Pancreas (tissue), 10 donors: ENCODE measurements around the gene ILKAP. TPM values are rescaled to one million over a fixed set of nuclear protein-coding genes. Genes with fewer than 3 reads are reported as not detected.

Source experiments
- ATAC-seq, 4 donors: fragments of 200-7000 bp; cut with Tn5 transposase; one replicate each; pipeline versions ENCODE4 v1.8.0 to v1.9.1; 2020; ENCODE audit warnings: mild to moderate bottlenecking in 4 of 4, moderate library complexity in 4 of 4
- DNase-seq, 6 donors: peaks; one replicate each; pipeline ENCODE4 v3.0.0-alpha.2; 2020
- FAIRE-seq: peaks from 2 replicates; lab custom pipeline; 2012; peaks lifted over from hg19 to GRCh38; lab: Jason Lieb, UNC
- H3K27ac ChIP-seq, 4 donors: fragments of 200-600 bp; sonication (generic); 1 replicate in 3 of 4; 2 replicates in 1 of 4; pipeline versions ENCODE4 v1.5.0 to v1.8.0; 2020
- H3K27me3 ChIP-seq, 4 donors: fragments of 200-600 bp; one replicate each; pipeline ENCODE4 v1.8.0; 2021
- H3K36me3 ChIP-seq, 3 donors: fragments of 200-600 bp; sonication (generic) in 1 of 3; one replicate each; pipeline versions ENCODE4 v1.5.0 to v1.8.0; 2020 to 2021
- H3K4me1 ChIP-seq, 3 donors: fragments of 200-600 bp; one replicate each; pipeline ENCODE4 v1.8.0; 2021
- H3K4me3 ChIP-seq, 4 donors: fragments of 200-600 bp; sonication (generic) in 2 of 4; one replicate each; pipeline versions ENCODE4 v1.5.0 to v1.8.0; 2020 to 2021
- H3K9me3 ChIP-seq, 4 donors: fragments of 200-600 bp; one replicate each; pipeline ENCODE4 v1.8.0; 2021
- WGBS, 2 donors: extraction: QIAGEN DNeasy Blood & Tissue Kit; methylation state at CpG; one replicate each; pipeline ENCODE4 v1.1.7; 2013; 5-methylcytosine and 5-hydroxymethylcytosine counted together
- intact Hi-C, 3 donors: fragments of 100-400 bp; cut with DNase I; formaldehyde crosslinking; loops; one replicate each; pipeline versions ENCODE4 v1.11.1 to v1.14.2; 2022
- polyA plus RNA-seq, 2 donors: library from polyadenylated mRNA; stranded (reverse); fragments of 200-250 nt; gene quantifications; one replicate each; pipeline ENCODE4 v1.2.3, GENCODE V29; 2013
- total RNA-seq, 6 donors: library from RNA; stranded (reverse); fragmentation: NEBNext Ultra II Directional in 4 of 6; extraction: Animal tissue kit (Norgen Biotek cat#: 25700) in 4 of 6; gene quantifications; one replicate each; pipeline versions ENCODE4 v1.2.1 to v1.2.4, GENCODE V29; 2021 to 2023
- TF ChIP-seq, protein P1 (sequence below), 4 donors: fragments of 200-600 bp; sonication (generic) in 3 of 4; IDR thresholded peaks; one replicate each; pipeline versions ENCODE4 v1.5.0 to v1.8.0; 2021; ENCODE audit warnings: antibody characterized with exemption in 4 of 4
- donor health status: healthy with polysubstance abuse.
- donor health status: DM: no; HTN: no; CAD: no; lungs with moderate emphysema.
- donor health status: DM: no; HTN: no; CAD: no.
- donor health status: control.
- donor health status: control.
- donor health status: Bipolar disorder and iron deficiency.
- donor health status: DM: yes; HTN: yes; CAD: no.
- donor health status: DM: no; HTN: no; CAD: no.
- donor health status: DM: no; HTN: no; CAD: no.
- donor health status: DM: yes; HTN: yes; CAD: no.

Gene ILKAP
- total and polyA plus RNA-seq, 8 donors, result 14.0 to 91.6 (median 21.5) TPM

- DNase-seq (peak in 1 of 6 donors; percentile 60), ATAC-seq (no peak), FAIRE-seq (no peak)
- Histone ChIP-seq H3K9me3 (no peaks in the 10 kb centered on the region), H3K27ac (no peak overlapping the region), H3K27me3 (no peaks in the 10 kb centered on the region), H3K36me3 (no peaks in the 10 kb centered on the region), H3K4me1 (no peaks in the 10 kb centered on the region), H3K4me3 (no peak overlapping the region)
- WGBS, 2 donors, result 86 to 93% methylated on average over 13 of the region's 13 CpGs
- intact Hi-C loops, result no loop called here
- TF ChIP-seq, protein P1, sequence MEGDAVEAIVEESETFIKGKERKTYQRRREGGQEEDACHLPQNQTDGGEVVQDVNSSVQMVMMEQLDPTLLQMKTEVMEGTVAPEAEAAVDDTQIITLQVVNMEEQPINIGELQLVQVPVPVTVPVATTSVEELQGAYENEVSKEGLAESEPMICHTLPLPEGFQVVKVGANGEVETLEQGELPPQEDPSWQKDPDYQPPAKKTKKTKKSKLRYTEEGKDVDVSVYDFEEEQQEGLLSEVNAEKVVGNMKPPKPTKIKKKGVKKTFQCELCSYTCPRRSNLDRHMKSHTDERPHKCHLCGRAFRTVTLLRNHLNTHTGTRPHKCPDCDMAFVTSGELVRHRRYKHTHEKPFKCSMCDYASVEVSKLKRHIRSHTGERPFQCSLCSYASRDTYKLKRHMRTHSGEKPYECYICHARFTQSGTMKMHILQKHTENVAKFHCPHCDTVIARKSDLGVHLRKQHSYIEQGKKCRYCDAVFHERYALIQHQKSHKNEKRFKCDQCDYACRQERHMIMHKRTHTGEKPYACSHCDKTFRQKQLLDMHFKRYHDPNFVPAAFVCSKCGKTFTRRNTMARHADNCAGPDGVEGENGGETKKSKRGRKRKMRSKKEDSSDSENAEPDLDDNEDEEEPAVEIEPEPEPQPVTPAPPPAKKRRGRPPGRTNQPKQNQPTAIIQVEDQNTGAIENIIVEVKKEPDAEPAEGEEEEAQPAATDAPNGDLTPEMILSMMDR (IDR thresholded peaks at IDR 0.05), result no peak
These were observed 52.3 kb downstream of the ILKAP start for GRCh38 chr2:238151205-238151604.

DNA sequence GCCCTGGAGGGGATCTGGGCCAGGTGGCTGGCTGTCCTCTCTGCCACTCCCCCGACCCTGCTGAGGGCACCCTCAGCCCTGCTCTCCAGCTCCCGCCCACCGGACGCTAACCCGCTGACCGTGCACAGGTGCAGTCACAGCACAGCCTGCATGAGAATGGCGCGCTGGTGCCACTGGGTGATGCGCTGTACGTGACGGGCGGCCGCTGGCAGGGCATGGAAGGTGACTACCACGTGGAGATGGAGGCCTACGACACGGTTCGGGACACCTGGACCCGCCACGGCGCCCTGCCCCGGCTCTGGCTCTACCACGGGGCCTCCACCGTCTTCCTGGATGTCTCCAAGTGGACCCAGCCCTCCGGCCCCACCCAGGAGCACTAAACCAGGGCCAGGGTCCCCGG lies 52.8 kb downstream of the ILKAP start:
- Histone ChIP-seq H3K9me3 (no peaks in the 10 kb centered on the region), H3K4me1 (no peaks in the 10 kb centered on the region), H3K36me3 (no peaks in the 10 kb centered on the region), H3K27me3 (no peaks in the 10 kb centered on the region), H3K4me3 (no peak overlapping the region), H3K27ac (no peak overlapping the region)
- WGBS, 2 donors, result 92 to 96% methylated on average over 18 to 25 of the region's 25 CpGs
- TF ChIP-seq, protein P1 (IDR thresholded peaks at IDR 0.05), result no peak
- ATAC-seq (no peak), DNase-seq (peak in 1 of 6 donors; percentile 79), FAIRE-seq (no peak)
- intact Hi-C loops, result no loop called here

DNA sequence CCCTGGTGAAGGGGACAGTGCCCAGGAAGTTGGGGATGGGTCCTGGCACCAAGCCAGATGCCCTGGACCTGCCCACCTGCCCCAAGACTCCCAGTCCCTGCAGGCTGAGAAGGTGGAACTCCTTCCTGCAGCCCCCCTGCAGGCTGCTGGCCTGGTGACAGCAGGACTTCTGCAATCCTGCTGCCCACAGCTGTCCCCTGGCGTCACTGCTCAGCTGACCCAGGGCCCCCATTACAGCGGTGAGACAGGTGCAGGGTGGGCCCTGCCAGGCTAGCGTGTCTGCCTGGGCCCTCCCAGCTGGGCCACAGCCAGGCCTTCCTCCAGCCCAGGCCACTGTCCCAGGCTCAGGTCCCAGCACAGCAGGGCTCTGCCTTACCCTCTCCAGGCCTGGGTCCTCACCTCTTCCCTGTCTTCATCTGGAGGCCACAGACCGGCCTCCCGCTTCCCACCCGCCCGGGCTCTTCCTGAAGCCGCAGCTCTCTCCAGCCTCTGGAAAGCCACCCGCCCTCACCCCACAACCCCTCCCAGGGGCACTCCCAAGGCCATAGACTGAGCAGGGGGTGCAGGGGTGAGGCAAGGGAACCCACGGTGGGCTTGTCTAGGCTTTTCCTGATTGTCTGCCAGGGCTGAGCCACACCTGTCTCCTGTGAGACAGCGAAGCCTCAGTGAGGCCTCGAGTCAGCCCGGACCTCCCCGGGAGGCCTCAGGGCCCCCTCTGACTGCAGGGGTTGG lies 53.5 kb downstream of the ILKAP start:
- Histone ChIP-seq H3K36me3 (no peaks in the 10 kb centered on the region), H3K27me3 (no peaks in the 10 kb centered on the region), H3K27ac (no peak overlapping the region), H3K4me1 (no peaks in the 10 kb centered on the region), H3K9me3 (no peaks in the 10 kb centered on the region), H3K4me3 (no peak overlapping the region)
- DNase-seq, result peak in 2 of 6 donors; percentile 37 to 65
- no peak for ATAC-seq
- WGBS, 2 donors, result 81 to 82% methylated on average over 14 of the region's 14 CpGs
- FAIRE-seq, result no peak
- intact Hi-C loops, result no loop called here
- TF ChIP-seq, protein P1 (IDR thresholded peaks at IDR 0.05), result no peak

GRCh38 chr2:238148981-238149380 lies 54.5 kb downstream of the ILKAP start:
- H3K4me1 ChIP-seq, result no peaks in the 10 kb centered on the region
- peak in 1 of 6 donors; percentile 65 for DNase-seq
- intact Hi-C loops, result no loop called here
- WGBS, 2 donors, result 88 to 90% methylated on average over 13 to 15 of the region's 15 CpGs
- no peak for ATAC-seq
- no peaks in the 10 kb centered on the region for H3K27me3 ChIP-seq
- H3K36me3 ChIP-seq, result no peaks in the 10 kb centered on the region
- no peak for FAIRE-seq
- no peak overlapping the region for H3K27ac ChIP-seq
- no peak overlapping the region for H3K4me3 ChIP-seq
- no peaks in the 10 kb centered on the region for H3K9me3 ChIP-seq
- TF ChIP-seq, protein P1 (IDR thresholded peaks at IDR 0.05), result no peak

- intact Hi-C loops, result no loop called here
- ATAC-seq, result no peak
- Histone ChIP-seq H3K9me3 (no peaks in the 10 kb centered on the region), H3K27ac (no peak overlapping the region), H3K36me3 (no peaks in the 10 kb centered on the region), H3K4me3 (no peak overlapping the region), H3K27me3 (no peaks in the 10 kb centered on the region), H3K4me1 (no peaks in the 10 kb centered on the region)
- no peak for FAIRE-seq
- TF ChIP-seq, protein P1 (IDR thresholded peaks at IDR 0.05), result no peak
- DNase-seq, result peak in 1 of 6 donors; percentile 47
- 87% methylated on average over 13 of the region's 13 CpGs for whole genome bisulfite sequencing, 2 donors
These were observed 56.5 kb downstream of the ILKAP start for GRCh38 chr2:238146884-238147544.
